Liver (tissue), 9 donors: ENCODE data around the gene NBPF26. TPM values are rescaled to one million over a fixed set of nuclear protein-coding genes. Genes with fewer than 3 reads are reported as not detected.
"Not testable (repeated sequence)": the region's sequence is repeated elsewhere in the genome, so short reads cannot be mapped to it uniquely, and the experiment has no call there.

Experiments
- DNase-seq: peaks from one replicate; pipeline ENCODE4 v3.0.0-alpha.2; 2017; ENCODE audit warnings: low spot score
- H3K27ac ChIP-seq, 2 donors: one replicate each; pipeline ENCODE4 v1.7.0; 2013; ENCODE audit warnings: inconsistent platforms in 2 of 2, low read length in 2 of 2, control low read depth in 1 of 2, low read depth in 1 of 2, mild to moderate bottlenecking in 1 of 2
- H3K27me3 ChIP-seq, 4 donors: one replicate each; pipeline versions ENCODE4 v1.6.1 to v1.7.0; 2013; ENCODE audit warnings: low read length in 3 of 4, inconsistent platforms in 1 of 4, mild to moderate bottlenecking in 1 of 4, moderate library complexity in 1 of 4; ENCODE audit not compliant: control insufficient read depth in 4 of 4, insufficient read depth in 4 of 4
- H3K36me3 ChIP-seq, 4 donors: one replicate each; pipeline versions ENCODE4 v1.6.1 to v1.7.0; 2013; ENCODE audit warnings: low read length in 3 of 4, mild to moderate bottlenecking in 3 of 4, low read depth in 1 of 4, moderate library complexity in 1 of 4; ENCODE audit not compliant: control insufficient read depth in 4 of 4, insufficient read depth in 3 of 4
- H3K4me1 ChIP-seq, 4 donors: one replicate each; pipeline versions ENCODE4 v1.6.1 to v1.7.0; 2013; ENCODE audit warnings: low read length in 3 of 4, mild to moderate bottlenecking in 3 of 4, moderate library complexity in 1 of 4; ENCODE audit not compliant: control insufficient read depth in 4 of 4, insufficient read depth in 4 of 4
- H3K4me3 ChIP-seq, 3 donors: one replicate each; pipeline versions ENCODE4 v1.6.1 to v1.7.0; 2013; ENCODE audit warnings: low read length in 3 of 3, control low read depth in 1 of 3, low read depth in 1 of 3, mild to moderate bottlenecking in 1 of 3
- H3K9ac ChIP-seq, 2 donors: one replicate each; pipeline ENCODE4 v1.7.0; 2013; ENCODE audit warnings: low read length in 2 of 2, mild to moderate bottlenecking in 2 of 2, moderate library complexity in 2 of 2, control low read depth in 1 of 2, low read depth in 1 of 2
- H3K9me3 ChIP-seq, 4 donors: one replicate each; pipeline versions ENCODE4 v1.6.1 to v1.7.0; 2013; ENCODE audit warnings: low read length in 3 of 4; ENCODE audit not compliant: control insufficient read depth in 4 of 4
- WGBS: extraction: QIAGEN DNeasy Blood & Tissue Kit; methylation state at CpG from one replicate; pipeline ENCODE4 v1.1.7; 2013; 5-methylcytosine and 5-hydroxymethylcytosine counted together
- polyA plus RNA-seq, 2 donors: library from polyadenylated mRNA; stranded (reverse) in 1 of 2; unstranded in 1 of 2; fragments of 200-250 nt in 1 of 2; fragments of >200 nt in 1 of 2; fragmentation: Nextera tagmentation in 1 of 2; extraction: Ambion mirVana in 1 of 2; gene quantifications; one replicate each; pipeline versions ENCODE4 v1.2.1 to v1.2.3, GENCODE V29; 2013 to 2015
- total RNA-seq, 2 donors: library from RNA; depleted of rRNA; stranded (reverse); fragments of >200 nt; gene quantifications; one replicate each; pipeline ENCODE4 v1.2.3, GENCODE V29; 2014
- donor health status: healthy.
- donor health status: healthy.
- donor health status: healthy.
- donor health status: healthy.
- donor health status: healthy.

The NBPF26 gene
- total RNA-seq, result 10 to 100 TPM in 1 of 2 donors, 1 to 10 TPM in 1; 7.2 to 31.3 TPM
- polyA plus RNA-seq, result 1 to 10 TPM; 2.5 to 3.3 TPM

DNA sequence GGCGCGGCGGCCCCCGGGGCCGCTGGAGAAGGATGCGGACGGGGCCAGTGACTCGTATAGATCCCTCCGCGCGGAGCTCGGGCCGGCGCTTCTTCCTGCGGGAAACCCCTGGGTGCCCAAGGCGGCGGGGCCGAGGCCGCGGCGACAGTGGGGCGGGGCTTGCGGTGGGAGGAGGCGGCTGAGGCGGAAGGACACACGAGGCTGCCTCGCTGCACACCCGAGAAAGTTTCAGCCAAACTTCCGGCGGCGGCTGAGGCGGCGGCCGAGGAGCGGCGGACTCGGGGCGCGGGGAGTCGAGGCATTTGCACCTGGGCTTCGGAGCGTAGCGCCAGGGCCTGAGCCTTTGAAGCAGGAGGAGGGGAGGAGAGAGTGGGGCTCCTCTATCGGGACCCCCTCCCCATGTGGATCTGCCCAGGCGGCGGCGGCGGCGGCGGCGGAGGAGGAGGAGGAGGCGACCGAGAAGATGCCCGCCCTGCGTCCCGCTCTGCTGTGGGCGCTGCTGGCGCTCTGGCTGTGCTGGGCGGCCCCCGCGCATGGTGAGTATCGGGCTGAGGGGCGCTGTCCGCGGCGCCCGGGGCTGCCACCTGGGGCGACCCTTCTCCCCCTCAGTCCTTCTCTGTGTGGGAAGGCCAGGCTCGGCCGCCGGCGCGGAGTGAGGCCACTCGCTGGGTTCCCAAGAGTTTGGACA lies at the start of gene NBPF26:
TSS of gene NBPF26 (plus strand) at position 231 of the 688 bp plus-strand sequence.
- not testable (repeated sequence) for H3K27me3 ChIP-seq, H3K9me3 ChIP-seq, H3K36me3 ChIP-seq, DNase-seq, H3K9ac ChIP-seq, H3K4me1 ChIP-seq
- peak within 1 kb of the TSS in 1 of 2 donors; percentile 46 for H3K27ac ChIP-seq
- peak within 1 kb of the TSS in 2 of 3 donors; percentile 39 to 47 for H3K4me3 ChIP-seq
- under 1% methylated on average over 46 of the region's 74 CpGs for WGBS

DNA sequence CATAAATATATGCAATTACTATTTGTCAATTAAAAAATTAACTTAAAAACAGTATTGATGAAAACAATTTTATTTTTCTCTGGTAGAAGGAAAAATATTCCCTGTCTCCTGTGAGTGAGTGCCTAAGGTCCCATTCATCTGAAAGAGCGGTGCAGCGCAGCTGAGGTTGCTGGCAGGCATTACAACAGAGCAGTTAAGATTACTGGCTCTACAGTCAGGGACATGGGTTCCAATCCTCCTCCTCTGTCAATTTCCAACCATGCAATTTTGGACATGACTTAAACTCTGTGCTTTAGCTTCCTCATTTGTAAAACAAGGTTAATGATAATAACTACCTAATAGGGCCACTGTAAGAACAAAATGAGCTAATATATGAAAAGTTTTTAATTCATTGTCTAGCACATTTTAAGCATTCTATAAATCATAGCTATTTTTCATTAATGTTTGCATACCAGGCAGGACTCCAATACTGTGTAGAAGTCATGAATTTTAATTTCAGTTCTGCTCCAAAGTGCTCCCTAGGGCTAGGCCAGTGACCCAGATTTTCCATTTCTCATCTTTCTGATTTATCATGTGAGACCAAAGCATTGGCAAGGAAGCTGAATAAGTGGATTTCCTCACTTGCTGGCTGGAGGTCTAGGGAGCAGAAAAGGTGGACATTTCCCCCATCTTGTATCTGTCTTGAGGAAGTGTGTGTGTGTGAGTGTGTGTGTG lies 43.5 kb upstream of the NBPF26 start:
- H3K4me3 ChIP-seq, H3K9me3 ChIP-seq, H3K27me3 ChIP-seq, H3K9ac ChIP-seq, H3K27ac ChIP-seq, H3K36me3 ChIP-seq, H3K4me1 ChIP-seq, DNase-seq: not testable (repeated sequence)
- no CpG with 5 or more reads among the region's 2 CpGs for WGBS

DNA sequence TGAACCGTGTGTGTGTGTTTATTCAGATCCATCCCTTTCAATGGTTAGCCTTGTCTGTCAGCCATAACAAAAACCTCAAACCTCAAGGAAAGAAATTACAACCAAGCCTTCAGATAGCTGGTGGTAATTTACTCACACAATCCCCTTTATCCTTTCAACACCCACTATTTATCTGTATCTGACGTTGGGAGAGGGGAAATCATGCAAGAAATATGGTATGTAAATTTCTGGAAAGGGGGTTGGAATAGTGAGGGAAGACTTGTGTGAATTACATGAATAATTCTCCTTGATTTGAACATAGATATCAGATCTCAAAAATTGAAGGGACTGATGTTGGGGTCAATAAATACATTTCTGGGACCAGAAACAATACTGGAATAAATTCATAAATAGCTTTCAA lies 42.8 kb upstream of the NBPF26 start:
- H3K9ac ChIP-seq, H3K4me1 ChIP-seq, H3K4me3 ChIP-seq, DNase-seq, H3K9me3 ChIP-seq, H3K27me3 ChIP-seq, H3K27ac ChIP-seq, H3K36me3 ChIP-seq: not testable (repeated sequence)
- WGBS, result 65% methylated on average over 2 of the region's 2 CpGs

DNA sequence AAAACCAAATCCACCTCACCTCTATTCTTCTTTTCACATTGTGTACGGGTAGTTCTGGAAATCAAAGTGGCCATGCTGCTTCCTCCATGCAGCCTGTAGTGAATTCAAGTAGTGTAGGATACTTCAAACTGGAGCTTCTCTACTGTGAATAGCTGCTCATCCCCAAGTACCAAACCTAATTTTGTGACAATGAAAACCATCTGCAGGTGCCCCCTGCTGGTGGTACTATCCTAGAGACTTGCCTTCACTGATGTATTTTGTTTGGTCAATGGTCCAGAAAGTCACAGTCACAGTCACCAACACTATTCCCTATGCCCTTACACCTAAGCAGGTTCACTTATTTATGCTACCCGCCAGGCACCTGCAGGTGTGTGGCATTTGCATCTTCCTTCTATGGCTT lies 39.3 kb upstream of the NBPF26 start:
- WGBS, result 41% methylated on average over 1 of the region's 2 CpGs
- not testable (repeated sequence) for H3K27ac ChIP-seq, H3K4me1 ChIP-seq, H3K27me3 ChIP-seq, H3K36me3 ChIP-seq, DNase-seq, H3K9ac ChIP-seq, H3K9me3 ChIP-seq, H3K4me3 ChIP-seq

DNA sequence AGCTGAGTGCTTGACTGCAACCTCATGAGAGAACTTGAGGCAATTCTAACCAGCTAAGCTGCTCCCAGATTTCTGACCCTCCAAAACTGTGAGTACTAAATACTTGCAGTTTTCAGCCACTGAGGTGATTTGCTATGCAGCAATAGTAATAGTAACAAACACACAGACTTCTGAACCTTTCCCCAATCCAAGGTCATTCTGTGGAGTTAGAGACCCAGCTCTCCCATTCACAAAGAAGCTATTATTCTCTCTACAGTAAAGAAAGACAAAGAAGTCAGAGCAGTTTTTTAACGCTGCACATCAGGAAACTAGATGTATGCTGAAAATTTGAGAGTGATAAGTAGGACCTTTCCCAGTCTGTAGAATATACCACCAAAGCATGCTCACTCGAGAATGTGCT lies 38.1 kb upstream of the NBPF26 start:
- H3K27me3 ChIP-seq, DNase-seq, H3K9ac ChIP-seq, H3K36me3 ChIP-seq, H3K9me3 ChIP-seq, H3K4me3 ChIP-seq, H3K27ac ChIP-seq, H3K4me1 ChIP-seq: not testable (repeated sequence)
- WGBS, result no CpG with 5 or more reads among the region's 2 CpGs

DNA sequence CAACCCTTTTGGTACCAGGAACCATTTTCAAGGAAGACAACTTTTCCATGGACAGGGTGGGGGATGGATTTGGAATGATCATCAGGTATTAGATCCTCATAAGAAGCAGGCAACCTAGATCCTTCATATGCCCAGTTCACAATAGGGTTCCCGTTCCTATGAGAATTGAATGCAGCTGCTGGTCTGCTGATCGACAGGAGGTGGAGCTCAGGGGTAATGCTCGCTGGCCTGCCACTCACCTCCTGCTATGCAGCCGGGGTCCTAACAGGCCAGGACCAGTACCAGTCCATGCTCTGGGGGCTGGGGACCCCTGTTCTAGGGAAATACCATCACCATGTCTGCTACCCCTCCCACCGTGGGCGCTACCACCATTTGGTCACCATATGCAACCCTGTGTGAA lies 36.5 kb upstream of the NBPF26 start:
- H3K27me3 ChIP-seq, H3K4me3 ChIP-seq, H3K9ac ChIP-seq, DNase-seq, H3K4me1 ChIP-seq, H3K27ac ChIP-seq, H3K36me3 ChIP-seq, H3K9me3 ChIP-seq: not testable (repeated sequence)
- no CpG with 5 or more reads among the region's 6 CpGs for WGBS

DNA sequence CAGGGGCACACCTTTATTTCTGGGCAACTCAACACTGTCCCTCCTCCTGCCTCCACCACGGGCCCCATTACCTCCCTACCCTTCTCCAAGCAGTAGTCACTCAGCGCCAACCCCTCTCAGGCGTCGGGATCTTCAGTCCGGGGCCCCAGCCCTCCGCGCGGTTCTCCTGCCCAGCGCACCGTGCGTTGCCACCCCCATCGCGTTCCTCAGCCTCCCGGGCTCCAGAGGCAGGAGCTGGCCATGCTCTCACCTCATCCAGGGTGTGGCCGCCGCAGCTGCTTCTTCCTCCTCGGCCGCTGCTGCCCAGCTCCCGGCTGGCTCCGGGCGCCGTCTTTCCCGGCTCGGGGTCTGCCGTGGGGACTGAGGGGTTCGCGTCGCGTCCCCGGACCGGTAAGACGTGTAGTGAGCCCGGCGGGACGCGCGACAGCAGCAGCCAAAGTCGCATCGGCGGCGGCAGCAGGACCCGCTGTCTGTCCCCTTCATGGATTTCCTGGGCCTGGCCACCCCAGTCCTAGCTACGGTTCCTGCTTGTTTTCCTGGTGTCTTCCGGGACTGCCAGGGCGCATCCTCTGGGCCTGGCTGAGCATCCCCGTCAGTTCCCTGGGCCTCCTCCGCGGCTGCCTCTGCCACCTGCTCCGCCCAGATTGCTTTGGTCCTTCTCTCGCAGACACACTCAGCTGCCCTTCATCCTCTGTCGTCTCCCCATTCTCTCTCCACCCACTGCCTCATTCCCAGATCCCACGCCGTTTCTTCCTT lies 22.8 kb upstream of the NBPF26 start:
- not testable (repeated sequence) for H3K27ac ChIP-seq, H3K36me3 ChIP-seq, DNase-seq, H3K4me3 ChIP-seq, H3K9ac ChIP-seq, H3K4me1 ChIP-seq, H3K9me3 ChIP-seq, H3K27me3 ChIP-seq
- 6% methylated on average over 10 of the region's 53 CpGs for WGBS

DNA sequence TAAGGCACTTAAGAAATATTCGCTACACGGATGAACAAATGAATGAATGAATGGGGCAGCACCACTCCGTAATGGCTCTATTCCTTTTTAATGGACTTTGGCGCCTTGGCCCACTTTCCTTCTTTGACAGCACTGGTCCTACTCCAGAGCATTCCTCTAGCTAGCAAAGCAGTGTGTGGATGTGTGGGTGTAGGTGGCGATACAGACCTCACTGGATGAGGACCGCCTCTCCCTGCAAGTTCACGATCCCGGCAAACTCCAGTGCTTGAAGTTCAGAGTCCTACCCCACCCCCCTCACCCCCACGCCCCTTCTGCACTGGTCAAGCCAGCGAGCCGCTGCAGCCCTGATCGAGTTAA lies 409 bp upstream of the NBPF26 start:
- not testable (repeated sequence) for H3K27ac ChIP-seq, H3K9ac ChIP-seq, DNase-seq, H3K9me3 ChIP-seq, H3K36me3 ChIP-seq, H3K4me1 ChIP-seq, H3K27me3 ChIP-seq
- WGBS, result 24% methylated on average over 5 of the region's 12 CpGs
- H3K4me3 ChIP-seq, result peak overlapping the region in 1 of 3 donors; percentile 47
